ENCODE results near the gene COA1.
"Not testable (repeated sequence)": the region's sequence is repeated elsewhere in the genome, so short reads cannot be mapped to it uniquely, and the experiment has no call there.

COA1 gene

GRCh38 chr7:43729924-43730248 lies 563 bp upstream of the COA1 start:
- DNase-seq (ENCODE audit: low read depth in 1 of 2, low spot score in 1 of 2) = no peak

- DNase-seq (ENCODE audit: low read depth in 1 of 2, low spot score in 1 of 2) = no peak
These were observed 1.8 kb downstream of the COA1 start for GRCh38 chr7:43727494-43727893.

- DNase-seq (ENCODE audit: low read depth in 1 of 2, low spot score in 1 of 2) = no peak
These were observed 2.3 kb downstream of the COA1 start for GRCh38 chr7:43727003-43727402.

GRCh38 chr7:43726466-43726865 lies 2.9 kb downstream of the COA1 start:
- no peak for DNase-seq (ENCODE audit: low read depth in 1 of 2, low spot score in 1 of 2)

GRCh38 chr7:43725251-43725650 lies 4.1 kb downstream of the COA1 start:
- no peak for DNase-seq (ENCODE audit: low read depth in 1 of 2, low spot score in 1 of 2)

- DNase-seq (ENCODE audit: low read depth in 1 of 2, low spot score in 1 of 2) = no peak
These were observed 6.3 kb downstream of the COA1 start for GRCh38 chr7:43723007-43723341.

GRCh38 chr7:43721193-43721806 lies 8.0 kb downstream of the COA1 start:
- DNase-seq (ENCODE audit: low read depth in 1 of 2, low spot score in 1 of 2) = no peak

GRCh38 chr7:43716598-43716997 lies 12.7 kb downstream of the COA1 start:
- DNase-seq (ENCODE audit: low read depth in 1 of 2, low spot score in 1 of 2) = no peak

- not testable (repeated sequence) for DNase-seq (ENCODE audit: low read depth in 1 of 2, low spot score in 1 of 2)
These were observed 13.4 kb downstream of the COA1 start for GRCh38 chr7:43715966-43716365.

GRCh38 chr7:43711503-43711902 lies 17.8 kb downstream of the COA1 start:
- DNase-seq (ENCODE audit: low read depth in 1 of 2, low spot score in 1 of 2) = no peak

- DNase-seq (ENCODE audit: low read depth in 1 of 2, low spot score in 1 of 2) = not testable (repeated sequence)
These were observed 21.3 kb downstream of the COA1 start for GRCh38 chr7:43708055-43708454.

- no peak for DNase-seq (ENCODE audit: low read depth in 1 of 2, low spot score in 1 of 2)
These were observed 25.8 kb downstream of the COA1 start for GRCh38 chr7:43703573-43703972.

- no peak for DNase-seq (ENCODE audit: low read depth in 1 of 2, low spot score in 1 of 2)
These were observed 26.3 kb downstream of the COA1 start for GRCh38 chr7:43702974-43703373.

GRCh38 chr7:43701929-43702328 lies 27.4 kb downstream of the COA1 start:
- DNase-seq (ENCODE audit: low read depth in 1 of 2, low spot score in 1 of 2) = no peak

GRCh38 chr7:43701500-43701854 lies 27.8 kb downstream of the COA1 start:
- no peak for DNase-seq (ENCODE audit: low read depth in 1 of 2, low spot score in 1 of 2)

- DNase-seq (ENCODE audit: low read depth in 1 of 2, low spot score in 1 of 2) = no peak
These were observed 28.4 kb downstream of the COA1 start for GRCh38 chr7:43700646-43701499.

GRCh38 chr7:43700059-43700501 lies 29.2 kb downstream of the COA1 start:
- no peak for DNase-seq (ENCODE audit: low read depth in 1 of 2, low spot score in 1 of 2)

GRCh38 chr7:43698460-43699255 lies 30.7 kb downstream of the COA1 start:
- DNase-seq (ENCODE audit: low read depth in 1 of 2, low spot score in 1 of 2) = no peak

- DNase-seq (ENCODE audit: low read depth in 1 of 2, low spot score in 1 of 2) = no peak
These were observed 31.6 kb downstream of the COA1 start for GRCh38 chr7:43697690-43698089.

- DNase-seq (ENCODE audit: low read depth in 1 of 2, low spot score in 1 of 2) = no peak
These were observed 34.0 kb downstream of the COA1 start for GRCh38 chr7:43695365-43695764.

GRCh38 chr7:43694399-43694748 lies 34.9 kb downstream of the COA1 start:
- DNase-seq (ENCODE audit: low read depth in 1 of 2, low spot score in 1 of 2) = no peak

GRCh38 chr7:43693687-43694398 lies 35.5 kb downstream of the COA1 start:
- DNase-seq (ENCODE audit: low read depth in 1 of 2, low spot score in 1 of 2) = no peak

Measured in activated T-helper 1 cell treated with anti-CD3 and anti-CD28 coated beads, Interleukin-2, amount 50 U/mL, for 16 hours (primary cell).